GM23338 (cell line): ENCODE results near the gene RP2. TPM values are rescaled to one million over a fixed set of nuclear protein-coding genes. Genes with fewer than 3 reads are reported as not detected.

ENCODE experiments used
- CREB1 ChIP-seq: fragments of 250-450 bp; sonication (Bioruptor Pico); IDR thresholded peaks from 2 replicates; pipeline ENCODE4 v1.5.0; 2020; ENCODE audit warnings: low read depth, mild to moderate bottlenecking, moderate library complexity
- EZH2 ChIP-seq: fragments of 200-600 bp; sonication (generic); IDR thresholded peaks from one replicate; pipeline ENCODE4 v1.8.0; 2017; ENCODE audit warnings: antibody characterized with exemption, mild to moderate bottlenecking, low read depth; ENCODE audit not compliant: unreplicated experiment
- REST ChIP-seq: IDR thresholded peaks from one replicate; pipeline ENCODE4 v1.6.1; 2018; ENCODE audit warnings: antibody characterized with exemption; ENCODE audit not compliant: unreplicated experiment
- ZNF462 ChIP-seq: fragments of 250-450 bp; sonication (Bioruptor Pico); IDR thresholded peaks from 2 replicates; pipeline ENCODE4 v1.5.0; 2020; ENCODE audit warnings: mild to moderate bottlenecking, moderate library complexity
- polyA plus RNA-seq: library from polyadenylated mRNA; unstranded; fragments of >200 nt; fragmentation: Nextera tagmentation; extraction: Ambion mirVana; gene quantifications from 2 replicates; pipeline ENCODE4 v1.2.1, GENCODE V29; 2016
- total RNA-seq: library from RNA; depleted of rRNA; stranded (reverse); fragments of >200 nt; shearing (Covaris generic); gene quantifications from 2 replicates; pipeline ENCODE4 v1.2.3, GENCODE V29; 2014

The RP2 gene
- total and polyA plus RNA-seq, 2 experiments from 2014 or later, result 4.5 to 12.1 TPM

GRCh38 chrX:46831765-46832327 is 5.0 kb upstream of the RP2 start (continued):
- TF ChIP-seq ZNF462 (CRISPR knock-in tag) (no peak), EZH2 (no peak), CREB1 (CRISPR knock-in tag) (no peak), REST (no peak)
